GM19238 (cell line): ENCODE data around the gene SMAD6.
"Not testable (repeated sequence)": the region's sequence is repeated elsewhere in the genome, so short reads cannot be mapped to it uniquely, and the experiment has no call there.

Source experiments
- DNase-seq: peaks from one replicate; pipeline ENCODE4 v3.0.0; 2011; ENCODE audit warnings: low spot score; ENCODE audit not compliant: insufficient read length

The SMAD6 gene

DNA sequence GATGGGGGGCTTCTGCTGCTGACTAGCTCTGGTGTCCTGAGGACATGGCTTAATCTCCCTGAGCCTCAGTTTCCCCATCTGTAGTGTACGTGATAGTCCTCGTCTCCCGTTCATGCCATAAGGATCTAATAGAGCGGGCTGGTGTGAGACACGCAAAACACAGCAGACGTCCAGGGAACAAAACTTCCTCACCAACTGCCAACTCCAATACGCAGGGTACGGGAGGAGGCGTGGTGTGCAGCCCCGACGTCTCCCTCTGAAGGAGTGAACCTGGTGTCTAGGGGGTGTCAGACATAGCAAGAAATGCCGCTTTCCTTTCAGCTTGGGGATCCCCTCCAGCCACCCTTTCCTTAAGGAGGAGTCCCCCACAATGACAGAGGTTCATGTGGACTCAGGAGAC lies 55.0 kb downstream of the SMAD6 start:
- DNase-seq: no peak

DNA sequence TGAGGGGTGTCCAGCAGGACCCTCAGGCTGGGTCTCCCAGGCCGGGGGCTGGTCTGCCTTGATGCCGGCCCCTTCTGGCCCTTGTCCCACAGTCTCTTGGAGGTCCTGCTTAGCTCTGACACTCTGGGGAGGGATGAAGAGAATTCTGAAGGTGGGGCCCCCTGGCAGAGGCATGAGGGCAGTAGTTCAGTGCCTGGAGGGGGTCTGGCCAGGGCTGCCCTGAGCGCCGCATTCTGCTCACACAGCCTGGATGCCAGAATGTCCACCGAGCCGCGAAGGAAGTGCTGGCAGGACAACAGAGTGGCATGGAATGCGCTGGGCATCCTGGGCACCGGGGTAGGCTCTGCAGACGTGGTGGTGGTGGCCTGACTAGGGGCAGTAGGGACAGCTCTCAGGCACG lies 55.5 kb downstream of the SMAD6 start:
- no peak for DNase-seq

DNA sequence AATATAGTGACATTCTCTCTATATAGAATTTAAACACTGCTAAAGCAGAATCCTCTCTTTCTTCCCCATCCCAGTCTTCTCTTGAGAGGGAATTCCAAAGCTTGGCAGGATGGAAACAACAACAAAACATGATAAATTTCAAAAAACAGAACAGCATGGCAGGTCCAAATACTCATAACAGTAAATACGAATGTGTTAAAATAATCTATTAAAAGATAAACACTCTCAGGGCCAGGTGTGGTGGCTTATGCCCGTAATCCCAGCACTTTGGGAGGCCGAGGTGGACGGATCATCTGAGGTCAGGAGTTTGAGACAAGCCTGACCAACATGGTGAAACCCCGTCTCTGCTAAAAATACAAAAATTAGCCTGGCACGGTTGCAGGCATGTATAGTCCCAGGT lies 56.2 kb downstream of the SMAD6 start:
- DNase-seq: not testable (repeated sequence)

DNA sequence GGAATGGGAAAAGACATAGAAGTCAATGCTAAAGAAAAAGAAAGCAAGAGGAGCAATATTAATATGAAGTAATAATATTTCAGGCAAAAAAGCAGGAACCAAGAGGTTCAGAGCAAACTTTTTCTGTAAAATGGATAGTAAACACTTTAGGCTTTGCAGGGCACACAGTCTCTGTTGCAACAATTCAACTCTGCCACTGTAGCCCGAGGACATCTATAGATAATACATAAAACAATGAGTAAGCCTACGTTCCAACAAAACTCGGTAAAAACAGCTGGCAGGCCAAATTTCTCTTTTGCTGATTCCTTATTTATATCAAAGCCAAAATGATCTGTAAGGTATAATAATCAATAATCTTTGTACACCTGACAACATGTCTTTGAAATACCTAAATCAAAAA lies 56.8 kb downstream of the SMAD6 start:
- DNase-seq: no peak

DNA sequence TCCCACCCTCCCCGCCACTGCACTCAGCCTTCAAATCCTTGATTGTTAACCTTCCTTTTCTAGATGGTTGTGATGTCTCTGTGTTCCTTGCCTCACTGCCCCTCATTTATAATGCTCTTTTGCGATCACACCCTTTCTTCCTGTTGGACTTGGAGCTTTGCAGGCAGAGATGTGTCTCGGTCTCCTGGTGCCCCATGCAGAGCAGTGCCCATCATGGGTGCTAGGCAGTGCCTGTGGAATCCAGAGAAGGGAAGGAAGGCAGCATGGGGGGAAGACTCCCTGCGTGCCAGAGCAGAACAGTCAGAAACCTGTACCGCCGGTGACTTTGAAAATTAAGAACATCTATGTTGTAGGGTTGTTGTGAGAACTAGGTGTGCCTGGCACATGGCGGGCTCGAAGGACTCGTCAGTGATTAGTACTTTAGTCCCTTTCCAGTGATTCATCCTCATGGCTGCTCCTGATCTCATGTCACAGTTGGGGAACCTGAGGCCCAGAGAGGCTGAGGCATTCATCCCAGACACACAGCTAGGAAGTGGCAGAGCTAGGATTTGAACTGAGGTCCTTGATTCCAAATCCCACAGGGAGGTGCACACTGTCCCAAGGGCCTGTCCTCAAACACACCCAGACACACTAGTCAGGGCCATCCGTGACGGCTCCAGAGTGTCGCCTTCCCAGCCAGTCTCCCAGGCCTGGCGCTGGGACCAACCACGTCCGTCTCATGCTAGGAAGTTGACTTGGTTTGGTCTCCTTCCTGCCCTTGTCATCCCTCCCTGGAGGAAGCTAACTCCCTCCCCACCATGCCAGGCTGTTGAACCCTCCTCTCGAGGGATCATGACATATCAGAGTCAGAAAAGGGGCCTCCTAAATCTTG lies 58.3 kb downstream of the SMAD6 start:
- no peak for DNase-seq

DNA sequence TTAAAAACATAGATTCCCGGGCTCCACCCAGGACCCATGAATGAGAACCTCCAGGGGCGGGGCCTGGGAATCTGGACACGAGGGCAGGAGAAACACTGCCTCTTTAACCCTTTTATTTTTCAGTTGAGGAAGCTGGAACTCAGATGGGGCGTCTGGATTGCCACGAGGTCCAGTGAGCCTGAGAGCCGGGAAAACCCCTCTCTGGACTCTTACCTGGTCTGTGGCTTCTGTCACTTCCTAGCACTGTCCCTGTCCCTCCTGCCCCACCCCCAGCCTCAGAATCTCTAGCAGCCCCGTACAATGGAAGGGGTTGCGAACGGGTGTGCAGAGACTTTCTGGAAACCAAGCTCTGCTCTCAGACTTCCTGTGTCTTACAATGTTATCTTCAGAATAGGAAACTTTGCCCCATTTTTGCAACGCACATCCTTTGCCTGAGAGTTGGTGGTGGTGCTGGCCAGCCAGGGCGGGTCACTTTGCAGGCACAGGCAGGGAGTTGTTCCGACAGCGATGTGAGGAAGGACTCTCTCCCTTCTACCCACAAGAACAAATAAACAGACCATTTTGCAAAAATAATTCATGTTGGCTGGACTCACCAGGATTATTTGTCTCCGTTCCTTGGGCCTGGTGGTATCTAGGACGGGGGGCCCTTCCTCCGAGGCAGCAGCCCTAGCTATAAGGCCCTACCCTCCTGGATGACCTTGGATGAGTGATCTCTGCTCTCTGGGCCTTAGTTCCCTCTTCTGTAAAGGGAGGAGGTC lies 59.1 kb downstream of the SMAD6 start:
- DNase-seq: peak; percentile 23

DNA sequence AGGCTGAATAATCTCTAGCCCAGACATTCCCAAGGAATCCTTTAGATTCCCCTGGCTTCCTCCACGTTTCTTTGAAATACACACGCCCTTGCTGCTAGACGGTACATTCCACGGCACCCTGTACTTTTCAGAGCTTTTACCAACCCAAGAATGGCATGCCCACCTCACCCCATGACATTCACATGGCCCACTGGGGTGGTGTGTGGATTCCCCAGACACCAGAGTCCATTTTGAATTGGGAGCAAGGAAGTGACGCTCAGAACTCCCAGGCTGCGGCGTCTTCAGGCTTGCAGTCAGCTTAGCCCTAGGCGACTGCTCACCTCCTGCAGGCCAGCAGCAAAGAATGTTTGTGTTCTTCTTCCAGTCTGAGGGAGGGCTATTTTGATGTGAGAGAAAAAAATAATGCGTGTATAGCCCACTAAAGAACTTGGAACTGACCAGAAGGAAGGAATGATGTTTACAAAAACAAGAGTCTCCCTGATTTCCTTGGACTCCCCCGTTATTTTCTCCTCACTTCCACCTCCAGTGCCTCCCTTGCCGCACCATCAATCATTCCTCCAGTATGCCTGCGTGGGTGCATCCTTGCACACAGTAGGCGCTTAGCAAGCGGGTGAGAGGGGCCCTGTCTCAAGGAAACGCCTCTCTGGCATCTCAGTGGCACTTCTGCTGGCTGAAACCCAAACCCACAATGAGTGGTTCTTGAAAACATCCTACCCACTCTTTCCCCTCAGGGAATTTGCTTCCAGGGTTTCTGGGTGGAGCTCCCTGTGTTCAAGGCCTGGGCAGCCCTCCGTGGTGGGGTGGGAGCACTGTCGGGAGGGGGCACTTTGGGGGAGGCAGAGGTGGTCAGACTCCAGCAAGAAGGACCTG lies 59.9 kb downstream of the SMAD6 start:
- no peak for DNase-seq

DNA sequence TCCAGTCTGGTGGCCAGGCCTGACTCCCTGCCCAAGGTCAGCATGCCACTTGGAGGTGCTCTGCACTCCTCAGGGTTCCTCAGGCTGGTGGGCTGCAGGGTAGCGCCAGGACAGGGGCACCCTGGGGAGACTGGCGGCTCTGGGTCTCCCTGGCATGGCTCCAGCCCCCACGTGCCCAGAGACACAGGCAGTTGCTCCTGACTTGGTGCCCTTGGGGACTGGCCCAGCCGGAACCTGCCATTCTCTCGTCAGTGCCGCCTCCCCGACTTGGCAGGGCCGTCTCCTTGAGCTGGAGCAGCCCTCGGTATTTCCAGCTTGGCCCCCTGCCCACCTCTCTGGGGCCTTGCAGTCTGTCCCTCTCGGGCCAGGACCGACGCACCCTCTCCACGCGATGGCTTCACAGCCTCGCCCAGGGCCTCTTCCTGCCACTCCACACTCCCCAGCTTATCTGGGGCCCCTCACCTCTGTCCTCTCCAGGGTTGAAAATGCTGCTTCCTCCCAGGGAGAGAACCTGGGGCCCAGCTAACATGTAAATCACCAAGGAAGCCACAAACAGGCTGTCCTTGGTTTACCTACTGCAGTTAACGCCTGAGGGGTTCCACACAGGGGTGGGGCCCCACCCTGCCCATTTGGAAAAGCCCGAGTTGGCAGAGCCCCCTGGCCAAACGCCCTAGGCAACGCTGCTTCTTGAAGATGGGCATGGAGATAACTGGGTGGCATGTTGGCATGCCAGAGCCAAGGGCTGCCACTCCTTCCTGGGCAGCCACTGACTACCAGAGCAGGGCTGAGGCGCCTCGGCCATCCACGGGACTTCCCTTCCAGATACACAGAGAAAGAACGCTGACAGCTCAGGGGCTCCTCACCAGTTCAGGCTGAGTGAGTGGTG lies 61.4 kb downstream of the SMAD6 start:
- DNase-seq: no peak

DNA sequence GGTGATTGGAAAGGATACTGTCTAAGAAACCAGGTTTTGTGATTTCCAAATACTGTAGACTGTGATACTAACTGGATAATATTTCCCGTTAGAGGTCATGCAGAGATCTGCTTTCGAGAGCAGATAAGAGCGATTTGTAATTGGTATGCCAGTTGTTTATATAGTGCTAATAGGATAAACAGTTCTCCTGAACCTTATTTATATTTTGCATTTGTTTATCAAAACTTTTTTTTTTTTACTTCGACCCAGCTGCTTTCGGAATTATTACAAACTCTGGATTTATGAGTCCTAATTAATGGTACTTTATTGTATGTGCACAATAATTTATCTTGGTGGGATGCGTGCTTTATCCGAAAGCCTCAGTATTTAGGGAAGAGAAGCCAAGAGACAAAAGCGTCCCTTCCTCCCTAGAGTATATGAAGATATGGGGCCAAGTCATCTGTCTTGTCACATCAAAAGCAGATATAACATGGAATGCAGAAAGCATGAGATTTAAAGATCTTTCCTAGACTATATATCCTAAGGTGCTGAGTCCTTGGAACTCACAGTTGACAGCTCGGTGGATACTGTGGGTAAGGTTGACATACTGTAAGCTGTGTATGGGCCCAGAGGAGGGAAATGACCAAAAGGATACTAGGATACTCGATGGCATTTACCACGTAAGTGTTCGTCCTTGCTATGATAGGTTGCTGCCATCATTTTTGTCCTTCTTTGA lies 62.2 kb downstream of the SMAD6 start:
- DNase-seq: no peak

DNA sequence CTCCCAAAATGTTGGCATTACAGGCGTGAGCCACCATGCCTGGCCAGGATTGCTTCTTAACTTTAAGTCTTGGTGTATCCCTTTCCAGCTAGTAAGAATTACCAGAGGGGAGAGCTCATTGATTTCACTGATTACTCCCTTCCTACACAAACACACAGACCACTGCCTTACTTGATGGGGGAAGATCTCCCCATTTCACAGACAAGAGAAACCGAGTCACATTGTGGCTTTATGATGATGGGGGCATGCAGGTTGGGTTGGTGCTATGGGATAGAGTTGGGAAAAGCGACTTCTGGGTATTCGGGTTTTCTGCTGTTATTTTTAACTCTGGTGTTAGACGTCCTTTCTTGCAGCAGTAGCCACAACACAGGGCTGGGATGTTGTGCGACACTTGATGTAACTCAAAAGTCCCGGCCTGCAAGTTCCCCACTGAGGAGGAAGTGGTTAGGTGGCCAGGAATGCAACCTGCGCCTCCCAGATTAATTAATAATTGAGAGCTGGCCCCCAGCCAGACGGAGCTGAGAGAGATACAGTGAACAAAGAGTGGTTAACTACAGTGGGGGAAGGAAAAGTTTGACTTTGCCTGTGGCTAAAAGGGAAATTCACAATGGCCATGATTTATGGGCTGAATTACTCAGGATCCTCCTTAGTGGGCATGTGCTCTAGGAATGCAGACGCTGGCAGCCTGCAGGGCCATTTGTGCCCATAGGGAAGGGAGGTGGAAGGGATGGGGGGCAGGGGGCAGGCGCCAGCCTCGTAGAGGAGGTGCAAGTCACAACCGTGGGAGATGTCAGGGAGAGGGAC lies 63.6 kb downstream of the SMAD6 start:
- DNase-seq: peak; percentile 62

DNA sequence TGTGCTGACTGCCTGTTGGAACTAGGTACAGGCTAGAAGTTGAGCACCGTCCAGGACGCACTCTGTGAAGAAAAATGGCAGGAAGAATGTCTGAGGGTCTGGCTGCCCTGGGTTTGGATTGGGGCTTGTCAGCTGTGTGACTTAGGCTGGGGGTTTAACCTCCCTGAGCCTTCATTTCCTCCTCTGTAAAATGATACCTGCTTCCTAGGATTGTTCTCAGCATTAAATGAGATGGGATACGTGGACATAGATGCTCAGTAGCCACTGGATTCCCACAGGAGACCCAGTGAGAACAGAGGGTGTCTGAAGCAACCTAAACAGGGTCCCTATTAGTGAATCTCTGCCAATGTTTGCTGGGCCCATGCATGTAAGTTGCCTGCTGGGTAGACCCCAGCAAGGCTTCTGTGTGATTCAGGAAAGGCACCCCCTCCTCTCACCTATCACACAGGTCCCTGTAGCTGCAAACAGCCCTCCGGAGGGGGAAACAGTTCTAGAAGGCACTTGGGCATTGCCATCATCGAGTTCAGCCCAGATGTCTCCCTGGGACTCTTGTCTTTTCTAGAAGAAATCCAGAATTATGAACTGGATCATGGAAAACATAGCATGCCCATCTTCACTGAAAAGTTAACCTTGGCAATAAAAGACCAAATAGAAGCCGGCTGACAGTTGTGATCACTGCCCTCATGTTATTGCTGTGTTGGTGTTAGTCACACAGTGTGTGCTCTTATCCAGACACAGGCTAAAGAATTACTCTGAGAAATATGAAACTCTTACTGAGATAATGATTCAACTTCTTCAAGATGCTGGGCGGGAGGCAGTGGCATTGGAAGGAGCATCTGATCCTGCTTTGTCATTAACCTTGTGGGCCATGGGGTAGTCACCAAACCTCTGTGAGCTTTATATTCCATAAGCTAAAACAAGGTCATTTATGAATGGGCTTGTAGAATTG lies 64.5 kb downstream of the SMAD6 start:
- DNase-seq: no peak

DNA sequence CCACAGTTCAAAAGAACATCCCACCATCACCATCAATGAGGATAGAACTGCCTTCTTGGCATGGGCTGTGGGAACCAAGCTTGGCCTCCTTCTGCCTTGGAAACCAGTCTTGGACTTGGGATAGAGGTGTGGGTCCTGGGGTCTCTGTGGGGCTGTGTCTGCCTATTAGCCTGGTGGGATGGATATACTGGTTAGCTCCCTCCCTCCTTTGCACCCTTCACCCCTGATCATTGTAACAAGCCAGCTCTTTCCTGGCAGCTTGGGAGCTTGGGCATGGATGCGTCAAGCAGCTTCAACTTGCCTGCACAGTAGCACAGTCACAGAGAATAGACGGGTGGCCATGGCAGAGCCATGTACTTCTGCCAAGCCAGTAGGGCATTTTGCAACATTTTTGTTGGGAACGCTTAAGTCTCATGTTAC lies 65.2 kb downstream of the SMAD6 start:
- no peak for DNase-seq

DNA sequence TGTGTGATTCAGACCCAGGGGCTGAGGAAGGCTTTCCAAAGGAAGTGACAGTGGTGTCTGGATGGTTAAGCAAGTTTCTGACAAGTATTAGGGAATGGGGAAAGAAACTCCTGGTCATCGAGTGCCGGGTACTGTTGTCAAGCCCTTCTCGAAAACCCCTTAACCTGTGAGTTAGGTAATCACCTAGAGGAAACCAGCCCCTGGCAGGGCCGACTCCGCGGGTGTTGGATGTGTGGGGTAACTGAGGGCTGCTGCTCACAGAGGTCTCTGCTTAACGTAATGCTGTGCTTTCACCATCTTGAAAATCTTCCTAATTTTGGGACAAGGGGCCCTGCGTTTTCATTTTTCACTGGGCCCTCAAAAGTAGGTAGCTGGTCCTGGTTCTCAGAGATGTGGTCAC lies 67.0 kb downstream of the SMAD6 start:
- DNase-seq: no peak

DNA sequence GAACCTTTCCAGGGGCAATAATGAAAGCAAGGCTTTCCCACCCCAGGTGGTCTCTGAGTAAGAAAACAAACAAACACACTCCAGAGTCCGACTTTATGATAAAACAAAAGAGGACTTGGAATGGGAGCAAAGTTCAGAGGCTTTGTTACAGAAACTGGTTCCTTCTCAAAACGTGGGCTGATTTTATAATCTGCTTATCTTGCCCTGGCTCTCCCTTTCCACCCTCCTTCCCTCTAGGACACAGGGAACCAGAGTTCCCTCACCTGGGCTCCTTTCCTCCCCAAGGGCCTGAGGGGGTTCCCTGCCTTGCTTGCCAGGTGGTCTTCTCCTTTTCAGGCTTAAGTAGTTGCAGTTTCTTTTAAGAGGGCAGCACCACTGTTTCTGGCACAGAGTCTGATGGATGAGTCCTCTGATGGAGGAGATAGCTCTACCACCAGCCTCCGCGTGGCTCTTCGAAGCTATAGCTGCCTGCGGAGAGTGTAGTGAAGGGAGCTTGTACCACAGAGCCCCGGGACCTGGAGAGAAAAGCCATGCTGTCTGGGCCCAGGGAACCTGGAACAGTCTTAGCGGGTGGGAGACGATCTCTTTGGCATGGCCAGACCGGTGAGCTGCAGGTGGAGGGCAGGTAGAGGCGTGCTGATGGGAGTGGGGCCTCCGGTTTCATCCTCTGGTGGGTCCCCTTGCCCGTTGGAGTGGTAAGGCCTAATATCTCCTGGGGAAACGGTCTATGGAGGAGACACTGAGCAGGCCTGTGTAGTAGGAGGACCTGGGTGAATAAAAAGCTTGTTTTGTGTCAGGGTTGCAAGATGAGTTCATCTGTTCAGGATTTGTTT lies 68.7 kb downstream of the SMAD6 start:
- no peak for DNase-seq

DNA sequence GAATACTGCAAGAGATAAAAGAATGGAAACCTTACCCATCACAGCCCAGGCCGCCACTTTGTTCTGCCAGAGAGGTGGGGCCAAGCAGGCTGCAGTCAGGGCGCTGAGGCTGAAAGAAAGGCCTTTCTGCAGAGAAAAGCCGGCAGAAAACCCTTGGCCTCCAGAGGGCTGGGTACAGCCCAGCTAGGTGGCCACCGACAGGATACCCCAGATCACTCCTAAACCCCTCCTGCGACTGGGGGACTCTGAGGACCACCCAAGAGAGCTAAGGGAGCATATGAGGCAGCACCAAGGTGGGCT lies 69.3 kb downstream of the SMAD6 start:
- no peak for DNase-seq

DNA sequence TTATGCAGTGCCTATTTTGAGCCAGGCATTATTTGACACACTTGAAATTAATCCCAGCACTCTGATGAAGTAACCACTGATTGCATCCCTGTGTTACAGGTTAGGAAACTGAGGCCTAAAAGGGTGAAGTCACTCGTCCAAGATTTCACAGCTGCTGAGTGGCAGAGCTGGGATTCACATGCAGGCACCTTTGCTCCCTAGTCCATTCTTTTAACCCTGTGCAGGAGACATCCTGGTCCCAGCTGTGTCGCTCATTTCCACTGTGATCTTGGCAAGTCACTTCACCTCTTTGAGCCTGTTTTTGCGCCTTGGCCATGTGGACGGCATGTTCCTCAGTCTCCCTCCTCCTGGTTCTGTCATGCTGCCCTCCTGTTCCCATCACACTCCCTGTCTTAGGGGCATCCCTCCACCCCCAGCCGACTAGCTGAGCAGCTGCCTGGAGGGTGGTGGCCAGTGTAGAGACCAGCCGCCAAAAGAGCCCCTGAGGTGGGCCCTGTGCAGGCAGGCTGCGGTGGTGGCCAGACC lies 70.6 kb downstream of the SMAD6 start:
- DNase-seq: no peak
